ENCODE results near the gene DOCK2.

DNA sequence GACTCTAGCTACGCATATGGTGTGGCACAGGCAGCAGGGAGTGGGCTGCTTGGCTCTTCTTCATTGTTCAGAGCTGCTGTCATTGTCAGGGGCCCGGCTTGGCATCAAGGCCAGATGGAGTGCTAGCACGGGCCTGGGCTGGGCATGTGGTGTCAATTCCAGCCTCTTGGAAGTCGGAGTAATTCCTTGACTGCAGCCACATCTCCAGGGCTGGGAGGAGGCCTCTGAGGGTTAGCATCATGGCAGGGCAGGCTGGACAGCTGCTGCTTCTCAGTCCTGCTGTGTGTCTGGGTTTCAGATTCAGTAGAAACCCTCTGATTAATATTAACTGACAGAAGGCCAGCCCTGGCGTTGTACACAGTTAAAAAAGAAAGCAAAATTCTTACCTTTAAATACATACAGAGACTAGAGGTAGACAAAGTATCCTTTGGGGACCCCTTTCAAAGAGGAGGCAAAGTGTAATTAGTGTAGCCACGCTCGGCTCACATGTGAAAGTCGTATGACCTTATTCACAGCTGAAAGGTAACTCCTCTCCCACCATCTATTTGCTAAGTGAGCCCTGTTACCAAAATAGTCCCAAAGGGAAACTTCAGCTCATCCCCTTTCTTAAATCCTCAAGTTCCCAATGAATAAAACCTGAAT, 126.4 kb downstream of the DOCK2 start:
- TF ChIP-seq CTCF (optimal IDR thresholded peaks at IDR 0.05 in 1 of 3, IDR thresholded peaks at IDR 0.05 in 1 of 3, conservative IDR thresholded peaks at IDR 0.05 in 1 of 3; ENCODE audit: extremely low read depth in 1 of 3, insufficient read depth in 2 of 3, low read length in 3 of 3), result no peak
- TF ChIP-seq EZH2 (IDR thresholded peaks at IDR 0.05; ENCODE audit: low read length), result no peak

Measured in keratinocyte (primary cell).